Activated CD4-positive, alpha-beta T cell treated with anti-CD3 and anti-CD28 coated beads, Interleukin-2, amount 10 ng/mL, durations not matched to agents 24 days and 14 days (primary cell): ENCODE data around the gene TASOR2. TPM values are rescaled to one million over a fixed set of nuclear protein-coding genes. Genes with fewer than 3 reads are reported as not detected.
A peak's percentile ranks its signal among the peaks of the same experiment; 100 is the strongest.

ENCODE experiments used
- DNase-seq: peaks from one replicate; pipeline ENCODE4 v3.0.0; 2022
- H3K27ac Mint-ChIP-seq: one replicate; pipeline ENCODE4 v1.8.0; 2022; ENCODE audit warnings: mild to moderate bottlenecking, mixed read lengths
- H3K27me3 Mint-ChIP-seq: one replicate; pipeline ENCODE4 v1.8.0; 2022; ENCODE audit warnings: mixed read lengths
- H3K36me3 Mint-ChIP-seq: one replicate; pipeline ENCODE4 v1.8.0; 2022; ENCODE audit warnings: low read depth, mild to moderate bottlenecking, mixed read lengths
- H3K4me1 Mint-ChIP-seq: one replicate; pipeline ENCODE4 v1.8.0; 2021; ENCODE audit warnings: mixed read lengths
- H3K4me3 Mint-ChIP-seq: one replicate; pipeline ENCODE4 v1.8.0; 2022; ENCODE audit warnings: mild to moderate bottlenecking, moderate library complexity, mixed read lengths
- H3K9me3 Mint-ChIP-seq: one replicate; pipeline ENCODE4 v1.8.0; 2021; ENCODE audit warnings: mixed read lengths
- intact Hi-C: fragments of 100-400 bp; cut with micrococcal nuclease; formaldehyde crosslinking; loops from one replicate; pipeline ENCODE4 v1.15.1; 2023
- total RNA-seq: library from RNA; stranded (reverse); gene quantifications from 2 replicates; pipeline ENCODE4 v1.2.3, GENCODE V29; 2022

The TASOR2 gene
- total RNA-seq, 1 donor from 2014 or later: 78.2 TPM

DNA sequence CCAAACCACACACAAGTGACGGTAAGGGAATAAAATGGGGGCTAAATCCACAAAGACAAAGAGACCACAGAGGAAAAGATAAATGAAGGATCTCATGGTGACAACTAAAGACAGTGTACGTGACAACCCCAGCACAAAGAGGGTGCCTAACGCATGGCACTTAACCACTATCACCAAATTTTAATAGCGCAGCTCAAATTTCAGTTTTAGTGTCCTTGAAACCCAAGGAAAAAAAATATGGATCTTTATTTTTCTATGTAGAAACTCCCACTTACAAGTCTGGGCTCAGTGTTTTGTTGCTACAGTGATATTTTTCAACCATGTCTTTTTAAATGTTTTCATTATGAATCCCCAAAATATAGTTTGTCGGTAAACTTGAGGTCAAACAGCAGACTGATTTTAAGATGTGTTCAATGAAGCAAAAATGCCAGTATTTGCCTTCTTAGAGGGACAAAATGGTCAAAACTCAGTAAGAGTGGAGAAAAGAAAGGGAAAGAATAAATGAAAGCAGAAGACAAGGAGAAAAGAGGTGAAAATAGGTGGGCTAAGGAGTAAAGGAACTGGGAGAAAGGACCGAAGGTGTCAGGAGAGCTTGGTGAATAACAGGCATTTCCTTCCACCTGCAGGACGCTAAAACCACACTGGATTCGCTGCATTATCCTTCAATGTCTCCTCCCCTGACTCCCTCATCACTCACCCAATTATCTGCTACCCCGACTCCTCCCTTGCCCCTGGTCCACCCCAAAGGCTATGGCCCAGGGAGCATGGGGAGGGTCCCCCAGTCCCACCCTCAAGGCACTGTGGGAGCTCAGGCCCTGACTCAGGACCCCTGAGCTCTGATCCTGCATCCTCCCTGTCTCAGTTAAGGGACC is 21.7 kb upstream of the TASOR2 start:
- no peak overlapping the region for H3K27ac Mint-ChIP-seq
- intact Hi-C loops: no loop called here

DNA sequence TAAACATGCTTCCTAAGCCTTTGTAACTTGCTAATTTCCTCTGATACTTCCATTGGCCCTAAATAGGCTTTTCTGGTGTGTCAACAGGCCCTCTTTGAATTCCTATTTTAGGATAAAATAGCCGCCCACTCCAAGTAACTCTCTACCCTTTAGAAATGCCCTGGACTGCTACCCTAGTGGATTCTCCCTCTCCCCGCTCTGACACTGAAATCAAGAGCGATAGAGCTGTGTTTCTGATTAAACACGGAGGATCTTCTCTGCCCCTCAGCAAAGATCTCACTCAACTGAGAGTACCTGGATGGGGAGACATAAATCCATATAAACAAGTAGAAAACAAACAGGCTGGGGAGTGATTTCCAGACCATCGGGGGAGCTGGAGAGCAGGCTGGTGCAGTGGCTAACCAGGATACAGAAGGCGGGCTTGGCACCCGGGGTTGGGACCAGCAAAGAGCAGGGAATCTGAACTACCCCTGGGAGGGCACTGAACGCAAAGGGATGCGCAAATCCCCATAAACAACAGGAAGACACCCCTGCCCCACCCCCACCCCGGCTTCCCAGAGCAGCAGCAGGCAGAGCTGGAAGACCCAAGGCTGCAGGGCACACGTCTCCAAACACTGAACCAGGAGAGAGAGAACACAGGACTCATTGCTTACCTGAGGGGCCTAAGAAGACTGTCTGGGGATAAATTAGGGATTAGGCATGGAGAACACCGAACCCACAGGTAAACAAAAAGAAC is 20.8 kb upstream of the TASOR2 start:
- intact Hi-C loops: no loop called here
- peaks cover 19% of the 10 kb centered on the region for H3K4me1 Mint-ChIP-seq
- DNase-seq: no peak
- no peak overlapping the region for H3K27ac Mint-ChIP-seq
- peaks cover 14% of the 10 kb centered on the region for H3K27me3 Mint-ChIP-seq
- no peaks in the 10 kb centered on the region for H3K36me3 Mint-ChIP-seq
- H3K9me3 Mint-ChIP-seq: no peaks in the 10 kb centered on the region
- no peak overlapping the region for H3K4me3 Mint-ChIP-seq

More for the DNA sequence above, 21.7 kb upstream of the TASOR2 start:
- H3K9me3 Mint-ChIP-seq: no peaks in the 10 kb centered on the region
- H3K27me3 Mint-ChIP-seq: peaks cover 12% of the 10 kb centered on the region
- peaks cover 19% of the 10 kb centered on the region for H3K4me1 Mint-ChIP-seq
- no peaks in the 10 kb centered on the region for H3K36me3 Mint-ChIP-seq
- no peak for DNase-seq
- no peak overlapping the region for H3K4me3 Mint-ChIP-seq

DNA sequence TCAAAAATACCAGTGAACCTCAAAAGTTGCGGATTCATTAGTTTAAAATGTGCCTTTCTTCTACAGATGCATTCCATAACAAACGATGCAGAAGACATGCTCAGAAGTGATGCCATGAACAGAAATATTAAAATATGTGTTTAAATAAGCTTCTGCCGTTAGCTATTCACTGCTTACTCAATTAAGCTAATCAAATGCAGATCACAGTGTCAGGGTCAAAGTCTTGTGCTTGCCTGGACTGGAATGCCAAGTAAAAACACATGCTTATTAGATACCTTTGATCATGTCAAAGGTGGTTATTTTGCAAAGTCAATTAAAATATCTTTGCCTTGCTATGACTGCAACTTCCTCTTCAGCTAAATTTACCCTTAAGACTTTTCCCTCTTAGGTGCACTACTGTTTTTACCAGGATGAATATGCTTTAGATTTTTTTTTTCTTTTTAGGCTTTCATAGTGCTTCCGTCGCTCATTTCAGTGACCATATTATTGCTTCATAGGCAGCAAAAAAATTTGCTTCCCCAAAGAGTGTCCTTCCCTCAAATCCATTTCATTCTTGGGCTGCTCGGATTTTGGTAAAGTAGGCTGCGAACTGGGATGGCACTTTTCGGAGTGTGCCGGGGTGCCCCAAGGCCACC is 19.1 kb upstream of the TASOR2 start:
- no peaks in the 10 kb centered on the region for H3K36me3 Mint-ChIP-seq
- H3K27me3 Mint-ChIP-seq: peaks cover 17% of the 10 kb centered on the region
- H3K9me3 Mint-ChIP-seq: no peaks in the 10 kb centered on the region
- peaks cover 10% of the 10 kb centered on the region for H3K4me1 Mint-ChIP-seq
- intact Hi-C loops: loop anchor here (1.0 kb wide), 1 partner anchor 19 kb away; the partner anchor contains the start of gene TASOR2
- peak overlapping the region; percentile 42 for H3K27ac Mint-ChIP-seq
- peak overlapping the region; percentile 88 for H3K4me3 Mint-ChIP-seq
- DNase-seq: no peak

DNA sequence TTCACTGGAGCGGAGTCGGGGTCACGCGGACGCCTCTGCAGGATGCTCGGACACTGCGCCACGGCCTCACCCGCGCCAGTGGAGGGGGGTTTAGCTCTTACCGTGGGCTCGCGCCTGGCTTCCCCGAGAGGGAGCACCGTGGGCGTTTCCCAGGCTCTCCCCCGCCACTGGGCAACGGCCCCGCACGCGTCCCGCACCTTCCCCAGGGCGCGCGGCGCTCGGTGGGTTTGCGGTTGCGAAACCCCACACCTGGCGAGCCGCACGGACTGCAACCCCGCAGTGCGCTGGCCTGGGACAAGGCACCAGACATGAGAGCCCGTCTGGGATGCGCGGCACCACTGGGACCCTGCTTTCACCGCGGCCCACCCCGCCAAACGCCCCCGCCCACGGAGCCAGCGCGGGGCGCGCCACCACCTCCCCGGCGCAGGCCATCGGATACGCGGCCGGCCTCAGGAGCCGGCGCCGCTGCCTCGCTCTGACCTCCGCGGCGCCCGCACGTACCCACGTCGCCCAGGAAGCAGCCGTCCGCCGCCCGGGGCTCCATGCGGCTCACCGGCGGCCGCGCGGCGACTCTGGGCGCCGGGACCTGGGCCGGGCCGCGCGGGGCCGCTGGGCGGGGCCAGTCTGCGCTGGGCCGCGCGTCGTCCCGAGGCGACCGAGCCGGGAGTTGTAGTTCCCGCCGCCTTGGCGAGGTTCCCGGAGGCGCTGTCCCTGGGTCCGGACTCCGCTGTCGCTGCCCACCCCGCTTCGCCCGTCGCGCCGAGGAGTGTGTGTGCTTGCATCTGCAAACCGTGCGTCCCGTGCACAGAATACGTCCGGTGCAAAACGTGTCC is 18.4 kb upstream of the TASOR2 start, which contains the start of gene ASB13:
Gene ASB13, minus strand, starts transcription at position 588 of the 833 bp plus-strand sequence. Its CDS starts 44 bp downstream, at position 544.
- Mint-ChIP-seq H3K36me3 (no peaks in the 10 kb centered on the region), H3K9me3 (no peaks in the 10 kb centered on the region), H3K4me3 (peak within 1 kb of the TSS; percentile 88), H3K27me3 (peaks cover 20% of the 10 kb centered on the region), H3K27ac (peak within 1 kb of the TSS; percentile 82), H3K4me1 (peaks cover 10% of the 10 kb centered on the region)
- DNase-seq: peak; percentile 83
- intact Hi-C loops: loop anchor here (1.0 kb wide), 1 partner anchor 18 kb away; the partner anchor contains the start of gene TASOR2

DNA sequence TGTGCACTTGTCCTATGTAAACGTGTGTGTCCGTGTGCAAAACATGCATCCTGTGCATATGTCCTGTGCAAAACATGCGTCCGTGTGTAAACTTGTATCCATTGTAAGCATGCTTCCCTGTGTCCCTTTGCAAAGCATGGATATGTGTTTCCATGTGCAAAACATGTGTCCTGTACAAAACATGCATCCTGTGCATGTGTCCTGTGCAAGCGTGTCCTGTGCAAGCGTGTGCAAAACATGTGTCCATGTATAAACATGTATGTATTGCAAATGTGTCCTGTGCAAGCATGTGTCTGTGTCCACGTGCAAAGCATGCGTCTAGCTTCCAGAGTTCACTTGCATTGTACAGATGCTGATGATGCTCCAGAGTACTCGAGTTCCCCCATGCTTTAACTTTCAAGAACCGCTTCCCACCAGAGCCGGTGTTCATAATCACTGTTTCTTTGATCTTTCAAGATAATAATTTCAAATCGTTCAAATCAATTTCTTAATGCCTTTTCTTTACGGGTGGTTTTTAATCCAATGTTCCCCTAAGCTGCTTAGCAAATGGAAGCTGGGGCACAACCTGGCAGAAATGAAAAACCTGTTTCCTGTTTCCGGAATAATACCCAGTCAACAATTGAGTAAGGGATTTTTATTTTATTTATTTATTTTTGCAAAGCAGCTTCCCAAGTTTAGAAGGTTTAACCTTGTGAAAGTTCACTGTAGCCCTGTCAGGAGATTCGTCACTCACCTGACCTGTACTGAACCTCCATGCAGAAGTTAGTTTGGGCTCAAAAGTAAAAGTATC is 17.6 kb upstream of the TASOR2 start:
- no peak for DNase-seq
- Mint-ChIP-seq H3K27ac (peak overlapping the region; percentile 82), H3K4me1 (peaks cover 10% of the 10 kb centered on the region), H3K9me3 (no peaks in the 10 kb centered on the region), H3K36me3 (no peaks in the 10 kb centered on the region), H3K27me3 (peaks cover 20% of the 10 kb centered on the region), H3K4me3 (peak overlapping the region; percentile 88)
- intact Hi-C loops: loop anchor here (1.0 kb wide), 1 partner anchor 17 kb away; the partner anchor contains the start of gene TASOR2

DNA sequence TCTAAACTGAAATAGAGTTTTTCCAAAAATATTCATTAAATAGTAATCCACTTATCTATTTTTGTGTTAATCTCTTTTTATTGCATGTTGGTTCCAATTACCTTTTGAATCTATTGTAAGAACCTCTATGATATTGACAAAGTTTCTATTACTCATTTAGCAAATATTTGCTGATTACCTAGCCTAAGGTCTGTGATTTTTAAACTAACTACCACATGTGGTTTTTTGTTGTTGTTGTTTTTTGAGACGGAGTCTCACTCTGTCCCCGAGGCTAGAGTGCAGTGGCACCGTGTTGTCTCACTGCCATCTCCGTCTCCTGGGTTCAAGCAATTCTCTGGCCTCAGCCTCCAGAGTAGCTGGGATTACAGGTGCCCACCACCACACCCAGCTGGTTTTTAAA is 16.2 kb upstream of the TASOR2 start:
- Mint-ChIP-seq H3K27ac (no peak overlapping the region), H3K27me3 (peaks cover 21% of the 10 kb centered on the region)
- intact Hi-C loops: no loop called here

DNA sequence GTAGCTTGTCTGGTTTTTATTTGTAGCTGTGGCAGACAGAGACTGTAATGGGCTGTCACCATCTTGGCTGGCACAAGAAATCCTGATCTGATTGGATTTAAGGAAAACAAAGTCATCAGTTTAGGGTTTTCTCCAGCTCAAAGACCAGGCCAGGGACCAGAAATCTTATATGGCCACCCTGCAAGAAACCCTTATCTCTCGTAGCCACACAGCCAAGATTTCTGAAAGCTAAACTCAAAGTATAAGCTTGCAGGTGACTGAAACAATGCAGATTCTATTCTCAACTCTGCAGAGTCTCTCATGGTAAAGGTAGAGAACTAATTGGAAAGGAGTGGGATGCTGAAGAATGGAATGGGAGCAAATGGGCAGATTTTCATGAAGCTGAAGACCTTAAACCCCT is 15.0 kb upstream of the TASOR2 start:
- H3K4me1 Mint-ChIP-seq: peaks cover 10% of the 10 kb centered on the region
- no peak for DNase-seq
- H3K36me3 Mint-ChIP-seq: no peaks in the 10 kb centered on the region
- H3K27me3 Mint-ChIP-seq: peaks cover 20% of the 10 kb centered on the region
- H3K9me3 Mint-ChIP-seq: peaks cover 11% of the 10 kb centered on the region
- no peak overlapping the region for H3K4me3 Mint-ChIP-seq
- intact Hi-C loops: no loop called here
- H3K27ac Mint-ChIP-seq: no peak overlapping the region

More for the DNA sequence above, 16.2 kb upstream of the TASOR2 start:
- no peaks in the 10 kb centered on the region for H3K36me3 Mint-ChIP-seq
- peaks cover 10% of the 10 kb centered on the region for H3K4me1 Mint-ChIP-seq
- no peak overlapping the region for H3K4me3 Mint-ChIP-seq
- no peak for DNase-seq
- peaks cover 2% of the 10 kb centered on the region for H3K9me3 Mint-ChIP-seq

DNA sequence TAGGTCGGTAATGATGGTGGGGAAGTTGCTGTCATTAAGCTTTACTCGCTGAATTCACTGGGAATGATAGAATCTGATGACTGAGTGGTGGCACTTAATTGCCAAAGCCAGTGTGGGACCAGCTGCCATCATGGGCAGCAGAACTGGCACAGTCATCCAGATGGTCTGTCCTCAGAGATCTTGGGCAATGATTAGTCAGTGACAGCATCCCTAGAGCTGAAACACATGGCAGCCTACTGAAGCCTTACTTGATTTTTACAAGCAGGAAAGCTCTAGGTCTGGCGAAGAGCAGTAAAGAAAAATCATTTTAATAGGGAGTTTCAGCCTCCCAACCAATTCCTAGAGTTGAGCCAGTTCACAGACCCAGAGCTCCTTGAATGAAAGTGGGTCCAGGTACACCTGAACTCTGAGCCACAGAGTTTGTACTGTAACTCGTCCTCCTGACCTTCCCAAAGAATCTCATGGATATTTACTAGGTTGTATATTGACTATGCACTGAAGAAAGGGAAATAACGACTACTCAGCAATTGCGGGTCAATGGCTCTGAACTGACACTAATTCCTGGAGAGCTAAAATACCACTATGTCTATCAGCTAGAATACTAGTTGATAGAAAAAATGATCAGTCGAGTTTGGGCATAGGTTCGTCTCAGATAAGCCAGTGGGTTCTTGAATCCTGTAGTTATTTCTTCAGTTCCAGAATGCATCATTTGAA is 13.8 kb upstream of the TASOR2 start:
- H3K4me3 Mint-ChIP-seq: no peak overlapping the region
- no peak overlapping the region for H3K27ac Mint-ChIP-seq
- peaks cover 18% of the 10 kb centered on the region for H3K27me3 Mint-ChIP-seq
- DNase-seq: no peak
- H3K36me3 Mint-ChIP-seq: no peaks in the 10 kb centered on the region
- intact Hi-C loops: no loop called here
- H3K9me3 Mint-ChIP-seq: peaks cover 14% of the 10 kb centered on the region
- H3K4me1 Mint-ChIP-seq: peaks cover 7% of the 10 kb centered on the region

DNA sequence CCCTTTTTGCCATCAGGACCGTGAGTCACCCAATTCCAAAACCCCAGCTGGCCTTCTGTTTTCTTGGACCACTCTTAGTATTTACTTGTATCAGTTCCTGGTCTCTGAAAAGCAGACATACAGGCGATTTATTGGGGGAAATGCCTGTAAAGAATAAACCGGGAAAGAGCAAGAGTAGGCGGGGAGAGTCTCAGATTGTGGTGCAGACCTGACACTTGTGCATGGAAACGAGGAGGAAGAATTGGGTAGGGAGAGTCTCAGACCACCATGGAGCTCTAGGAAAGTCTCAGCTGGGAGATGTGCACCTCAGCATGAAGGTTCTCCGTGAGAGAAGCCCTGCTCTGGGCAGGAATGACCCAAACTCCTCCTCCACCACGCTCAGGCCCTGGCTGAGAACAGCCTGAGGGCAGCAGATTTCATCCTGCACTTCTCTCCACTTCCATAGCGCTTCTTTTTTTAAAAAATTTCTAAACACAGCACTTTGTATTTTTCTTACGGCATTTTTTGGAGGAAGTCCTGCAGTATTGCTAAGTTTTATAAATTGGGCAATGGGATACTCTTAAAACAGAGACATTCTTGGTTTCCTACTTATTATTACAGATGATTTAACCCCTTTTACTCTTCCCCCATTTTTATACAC is 6.1 kb upstream of the TASOR2 start:
- DNase-seq: no peak
- Mint-ChIP-seq H3K27me3 (peaks cover 31% of the 10 kb centered on the region), H3K4me1 (peaks cover 11% of the 10 kb centered on the region), H3K36me3 (no peaks in the 10 kb centered on the region), H3K9me3 (peaks cover 11% of the 10 kb centered on the region), H3K4me3 (no peak overlapping the region), H3K27ac (no peak overlapping the region)
- intact Hi-C loops: no loop called here

DNA sequence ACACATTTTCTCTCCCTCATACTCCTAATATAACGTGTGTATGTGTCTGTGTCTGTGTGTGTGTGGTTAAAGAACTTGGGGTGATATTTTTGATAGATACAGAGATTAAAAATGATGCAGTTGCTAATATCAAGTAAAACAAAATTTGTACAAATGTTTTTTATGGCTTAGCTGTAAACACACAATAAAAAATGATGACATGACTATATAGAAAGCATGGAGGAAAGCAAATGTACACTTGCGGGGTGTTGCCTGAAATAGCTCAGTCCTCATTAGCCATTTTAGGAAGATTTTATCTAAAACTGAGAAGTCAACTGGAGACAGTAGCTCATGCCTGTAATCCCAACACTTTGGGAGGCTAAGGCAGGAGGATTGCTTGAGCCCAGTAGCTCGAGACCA is 5.6 kb upstream of the TASOR2 start:
- intact Hi-C loops: no loop called here
- DNase-seq: peak; percentile 41
- Mint-ChIP-seq H3K36me3 (no peaks in the 10 kb centered on the region), H3K4me1 (peaks cover 14% of the 10 kb centered on the region), H3K27ac (no peak overlapping the region), H3K9me3 (peaks cover 9% of the 10 kb centered on the region), H3K4me3 (no peak overlapping the region), H3K27me3 (peaks cover 31% of the 10 kb centered on the region)

DNA sequence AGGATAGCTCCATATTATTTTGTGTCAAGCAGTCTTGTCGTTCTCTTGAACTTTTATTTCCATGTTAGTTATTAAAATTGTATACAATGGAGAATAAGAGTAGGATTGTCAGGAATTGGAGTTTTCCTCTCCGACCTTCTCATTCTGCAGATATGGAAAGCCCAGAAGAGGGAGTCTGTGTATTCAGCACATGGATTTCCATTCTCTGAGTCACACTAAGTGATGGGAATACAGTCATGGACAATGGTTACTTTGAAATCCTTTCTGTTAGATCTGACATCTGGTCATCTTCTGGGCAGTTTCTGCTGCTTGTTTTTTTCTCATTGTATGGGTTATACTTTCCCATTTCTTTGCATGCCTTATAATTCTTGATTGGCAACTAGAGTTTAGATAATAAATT is 5.0 kb upstream of the TASOR2 start:
- H3K9me3 Mint-ChIP-seq: peaks cover 3% of the 10 kb centered on the region
- peak; percentile 35 for DNase-seq
- H3K27ac Mint-ChIP-seq: no peak overlapping the region
- intact Hi-C loops: loop anchor here (5.0 kb wide), 2 partner anchors 52 to 232 kb away; no protein-coding TSS in a partner anchor
- H3K27me3 Mint-ChIP-seq: peaks cover 32% of the 10 kb centered on the region
- H3K4me3 Mint-ChIP-seq: no peak overlapping the region
- H3K36me3 Mint-ChIP-seq: peaks cover 2% of the 10 kb centered on the region
- H3K4me1 Mint-ChIP-seq: peaks cover 20% of the 10 kb centered on the region
